H1 (cell line): ENCODE data around the gene NGEF. TPM values are rescaled to one million over a fixed set of nuclear protein-coding genes. Genes with fewer than 3 reads are reported as not detected.
A peak's percentile ranks its signal among the peaks of the same experiment; 100 is the strongest.

ENCODE experiments used
- ASH2L ChIP-seq: fragments of 200-600, 300-600 bp; sonication (generic); IDR thresholded peaks from one replicate; pipeline ENCODE4 v1.7.1; 2017; ENCODE audit warnings: low read length
- BACH1 ChIP-seq: IDR thresholded peaks from 2 replicates; pipeline ENCODE4 v1.6.1; 2012; ENCODE audit warnings: low read length, improper control_type of control experiment
- BCL11A ChIP-seq, 2 experiments: IDR thresholded peaks; one replicate each; pipeline ENCODE4 v1.6.1; 2011; ENCODE audit warnings: low read depth in 2 of 2, low read length in 2 of 2, mild to moderate bottlenecking in 2 of 2
- CBX5 ChIP-seq: fragments of 300-800, 300-1000 bp; sonication (generic); IDR thresholded peaks from 2 replicates; pipeline ENCODE4 v1.7.1; 2016; ENCODE audit warnings: antibody characterized with exemption, low read length, low read depth
- CBX8 ChIP-seq: fragments of 300-800, 300-1000 bp; sonication (generic); IDR thresholded peaks from 2 replicates; pipeline ENCODE4 v1.7.1; 2016; ENCODE audit warnings: low read depth, low read length, borderline replicate concordance
- CEBPB ChIP-seq: IDR thresholded peaks from 2 replicates; pipeline ENCODE4 v1.6.1; 2012; ENCODE audit warnings: low read depth, low read length
- CTBP2 ChIP-seq: IDR thresholded peaks from 2 replicates; pipeline ENCODE4 v1.7.0; 2011; ENCODE audit warnings: borderline replicate concordance, mild to moderate bottlenecking, moderate library complexity, mixed read lengths, low read length; ENCODE audit not compliant: insufficient read depth, insufficient read length
- E2F6 ChIP-seq: IDR thresholded peaks from 2 replicates; pipeline ENCODE4 v1.6.1; 2012; ENCODE audit warnings: inconsistent platforms
- EGR1 ChIP-seq: IDR thresholded peaks from 2 replicates; pipeline ENCODE4 v1.6.1; 2011; ENCODE audit warnings: low read depth, low read length, borderline replicate concordance
- GABPA ChIP-seq: IDR thresholded peaks from 2 replicates; pipeline ENCODE4 v1.6.1; 2011; ENCODE audit warnings: mild to moderate bottlenecking, low read length, moderate library complexity, borderline replicate concordance; ENCODE audit not compliant: insufficient read depth
- HDAC6 ChIP-seq: IDR thresholded peaks from one replicate; pipeline ENCODE4 v1.7.1; 2012; ENCODE audit warnings: low read depth, mild to moderate bottlenecking, inconsistent platforms, low read length, moderate library complexity
- NANOG ChIP-seq: IDR thresholded peaks from 2 replicates; pipeline ENCODE4 v1.6.1; 2011; ENCODE audit warnings: low read length, low read depth, mild to moderate bottlenecking, inconsistent platforms; ENCODE audit not compliant: insufficient read depth, poor library complexity, severe bottlenecking
- PHF8 ChIP-seq: fragments of 200-600 bp; sonication (generic); conservative IDR thresholded peaks from 2 replicates; pipeline ENCODE4 v1.7.1; 2012; ENCODE audit warnings: low read depth, mild to moderate bottlenecking, inconsistent platforms, low read length, moderate library complexity
- POU5F1 ChIP-seq: IDR thresholded peaks from 2 replicates; pipeline ENCODE4 v1.6.1; 2011; ENCODE audit warnings: low read depth, mild to moderate bottlenecking, low read length, moderate library complexity
- RNF2 ChIP-seq: fragments of 200-900, 300-1000 bp; sonication (generic); IDR thresholded peaks from 2 replicates; pipeline ENCODE4 v1.7.1; 2016; ENCODE audit warnings: borderline replicate concordance, low read depth, mild to moderate bottlenecking, antibody characterized with exemption, low read length; ENCODE audit not compliant: poor library complexity, severe bottlenecking; ENCODE audit errors: missing control alignments
- SAP30 ChIP-seq: fragments of 300-600 bp; sonication (generic); IDR thresholded peaks from 2 replicates; pipeline ENCODE4 v1.7.1; 2012; ENCODE audit warnings: low read length, moderate library complexity, mild to moderate bottlenecking, inconsistent platforms; ENCODE audit not compliant: insufficient read depth, insufficient replicate concordance
- SIX5 ChIP-seq: IDR thresholded peaks from 2 replicates; pipeline ENCODE4 v1.6.1; 2011; ENCODE audit warnings: mild to moderate bottlenecking, low read depth, low read length
- SP1 ChIP-seq: IDR thresholded peaks from 2 replicates; pipeline ENCODE4 v1.6.1; 2011; ENCODE audit warnings: low read depth, low read length
- SRF ChIP-seq: IDR thresholded peaks from 2 replicates; pipeline ENCODE4 v1.6.1; 2011; ENCODE audit warnings: mild to moderate bottlenecking, low read depth, low read length, moderate library complexity
- TAF1 ChIP-seq: IDR thresholded peaks from 2 replicates; pipeline ENCODE4 v1.6.1; 2011; ENCODE audit warnings: mild to moderate bottlenecking, low read depth, low read length
- TAF7 ChIP-seq: optimal IDR thresholded peaks from 2 replicates; pipeline ENCODE3; 2011; ENCODE audit warnings: low read depth, mild to moderate bottlenecking, inconsistent platforms, low read length, moderate library complexity, borderline replicate concordance
- TBP ChIP-seq: IDR thresholded peaks from 2 replicates; pipeline ENCODE4 v1.6.1; 2011; ENCODE audit warnings: low read depth, low read length, improper control_type of control experiment
- TCF12 ChIP-seq: IDR thresholded peaks from 2 replicates; pipeline ENCODE4 v1.6.1; 2011; ENCODE audit warnings: low read depth, mild to moderate bottlenecking, low read length
- YY1 ChIP-seq: IDR thresholded peaks from 2 replicates; pipeline ENCODE4 v1.6.1; 2011; ENCODE audit warnings: low read depth, mild to moderate bottlenecking, low read length
- ZNF274 ChIP-seq: IDR thresholded peaks from 2 replicates; pipeline ENCODE4 v1.7.0; 2012; ENCODE audit warnings: low read length, borderline replicate concordance; ENCODE audit errors: extremely low read depth
- polyA plus RNA-seq, 7 experiments: library from polyadenylated mRNA; depleted of rRNA in 3 of 7; stranded (reverse) in 5 of 7; unstranded in 2 of 7; fragments of >200 nt in 5 of 7; fragments of 200-250 nt in 2 of 7; gene quantifications; 1 replicate in 5 of 7; 2 replicates in 1 of 7; 4 replicates in 1 of 7; pipeline versions ENCODE4 v1.2.1 to v1.2.3, GENCODE V29; 2011 to 2013; ENCODE audit warnings: missing spikeins in 2 of 7, mixed read lengths in 2 of 7
- total RNA-seq: library from RNA; stranded (reverse); fragmentation: NEBNext Ultra II Directional; extraction: Animal tissue kit (Norgen Biotek cat#: 25700); gene quantifications from 2 replicates; pipeline ENCODE4 v1.2.1, GENCODE V29; 2021

NGEF gene
- total and polyA plus RNA-seq, 2 of the 8 experiments (the other 6 are each of a cell fraction or from before 2014, with no cell fraction given): 2.7 to 3.2 TPM

- TF ChIP-seq ZNF274 (no peak), POU5F1 (no peak), GABPA (no peak), CBX5 (no peak), PHF8 (no peak), ASH2L (no peak), SIX5 (no peak), CEBPB (no peak), SP1 (no peak), YY1 (no peak), TAF7 (no peak), E2F6 (no peak), TAF1 (peak; percentile 29; the same call in 1 of the 2 replicates), HDAC6 (no peak), SAP30 (peak; percentile 48), TCF12 (no peak), TBP (no peak; the same call in 1 of the 2 replicates), BACH1 (no peak; the same call in 1 of the 2 replicates), BCL11A (IDR thresholded peaks at IDR 0.05; ENCODE audit: low read depth in 2 of 2, low read length in 2 of 2) (no peak), SRF (no peak), CTBP2 (no peak), CBX8 (no peak), NANOG (no peak), EGR1 (no peak), RNF2 (no peak)
Observed at GRCh38 chr2:232890896-232891601, 122.0 kb downstream of the NGEF start (continued).
